Gastrocnemius medialis (tissue), 4 donors: ENCODE data around the gene FAT4.

Experiments
- CTCF ChIP-seq, 5 experiments: fragments of 450-650 bp in 3 of 5; fragments of 200-600 bp in 2 of 5; sonication (generic) in 2 of 5; IDR thresholded peaks in 4 of 5; conservative IDR thresholded peaks in 1 of 5; 1 replicate in 4 of 5; 2 replicates in 1 of 5; pipeline ENCODE4 v1.5.1; 2016 to 2019; ENCODE audit warnings: antibody characterized with exemption in 5 of 5, mild to moderate bottlenecking in 3 of 5, moderate library complexity in 3 of 5
- POLR2A ChIP-seq, 2 donors: fragments of 450-650 bp; IDR thresholded peaks; one replicate each; pipeline ENCODE4 v1.6.1; 2017; ENCODE audit warnings: antibody characterized with exemption in 2 of 2, mild to moderate bottlenecking in 2 of 2, moderate library complexity in 2 of 2

GRCh38 chr4:125331116-125331515 is 16.4 kb downstream of the FAT4 start:
- TF ChIP-seq CTCF (IDR thresholded peaks at IDR 0.05 in 4 of 5, conservative IDR thresholded peaks at IDR 0.05 in 1 of 5): no peak
- no peak for TF ChIP-seq POLR2A (IDR thresholded peaks at IDR 0.05)
